ENCODE results near the gene STEAP3. TPM values are rescaled to one million over a fixed set of nuclear protein-coding genes. Genes with fewer than 3 reads are reported as not detected.

STEAP3 gene
- polyA plus RNA-seq, 1 donor from 2014 or later = 1.2 TPM

GRCh38 chr2:119253760-119254600 is 30.3 kb downstream of the STEAP3 start:
- H3K36me3 Mint-ChIP-seq = peaks cover 7% of the 10 kb centered on the region
- no peak overlapping the region for H3K27ac Mint-ChIP-seq

GRCh38 chr2:119254601-119255080 is 31.0 kb downstream of the STEAP3 start:
- no peaks in the 10 kb centered on the region for H3K4me1 Mint-ChIP-seq
- no peak overlapping the region for H3K27ac Mint-ChIP-seq
- H3K4me3 Mint-ChIP-seq = peak overlapping the region in 1 of 4 donors; percentile 28
- H3K9me3 Mint-ChIP-seq = no peaks in the 10 kb centered on the region
- peaks cover 7% of the 10 kb centered on the region for H3K36me3 Mint-ChIP-seq
- no peaks in the 10 kb centered on the region for H3K27me3 Mint-ChIP-seq

More at GRCh38 chr2:119253760-119254600, 30.3 kb downstream of the STEAP3 start:
- peak overlapping the region in 1 of 4 donors; percentile 43 for H3K4me3 Mint-ChIP-seq
- H3K27me3 Mint-ChIP-seq = no peaks in the 10 kb centered on the region
- H3K4me1 Mint-ChIP-seq = no peaks in the 10 kb centered on the region
- no peaks in the 10 kb centered on the region for H3K9me3 Mint-ChIP-seq

- H3K4me1 Mint-ChIP-seq = no peaks in the 10 kb centered on the region
- H3K4me3 Mint-ChIP-seq = no peak overlapping the region
- no peaks in the 10 kb centered on the region for H3K27me3 Mint-ChIP-seq
- no peak overlapping the region for H3K27ac Mint-ChIP-seq
- H3K36me3 Mint-ChIP-seq = peaks cover 7% of the 10 kb centered on the region
- H3K9me3 Mint-ChIP-seq = no peaks in the 10 kb centered on the region
Observed at GRCh38 chr2:119255760-119256581, 32.3 kb downstream of the STEAP3 start.

GRCh38 chr2:119256582-119256921 is 32.9 kb downstream of the STEAP3 start:
- no peak overlapping the region for H3K4me3 Mint-ChIP-seq
- H3K27ac Mint-ChIP-seq = no peak overlapping the region
- peaks cover 7% of the 10 kb centered on the region for H3K36me3 Mint-ChIP-seq
- no peaks in the 10 kb centered on the region for H3K9me3 Mint-ChIP-seq
- H3K27me3 Mint-ChIP-seq = no peaks in the 10 kb centered on the region
- no peaks in the 10 kb centered on the region for H3K4me1 Mint-ChIP-seq

- Mint-ChIP-seq H3K9me3 (no peaks in the 10 kb centered on the region), H3K27me3 (no peaks in the 10 kb centered on the region), H3K36me3 (peaks cover 7% of the 10 kb centered on the region), H3K4me3 (no peak overlapping the region), H3K27ac (no peak overlapping the region), H3K4me1 (no peaks in the 10 kb centered on the region)
Observed at GRCh38 chr2:119257198-119257597, 33.6 kb downstream of the STEAP3 start.

- H3K27ac Mint-ChIP-seq = no peak overlapping the region
- peaks cover 10% of the 10 kb centered on the region for H3K36me3 Mint-ChIP-seq
- no peaks in the 10 kb centered on the region for H3K9me3 Mint-ChIP-seq
- H3K27me3 Mint-ChIP-seq = no peaks in the 10 kb centered on the region
- H3K4me3 Mint-ChIP-seq = no peak overlapping the region
- no peaks in the 10 kb centered on the region for H3K4me1 Mint-ChIP-seq
Observed at GRCh38 chr2:119259296-119259860, 35.7 kb downstream of the STEAP3 start.

- H3K9me3 Mint-ChIP-seq = no peaks in the 10 kb centered on the region
- no peak overlapping the region for H3K4me3 Mint-ChIP-seq
- no peak overlapping the region for H3K27ac Mint-ChIP-seq
- no peaks in the 10 kb centered on the region for H3K27me3 Mint-ChIP-seq
- H3K4me1 Mint-ChIP-seq = no peaks in the 10 kb centered on the region
- H3K36me3 Mint-ChIP-seq = peaks cover 9% of the 10 kb centered on the region
Observed at GRCh38 chr2:119260646-119261492, 37.2 kb downstream of the STEAP3 start.

- Mint-ChIP-seq H3K27ac (no peak overlapping the region), H3K27me3 (peaks cover 2% of the 10 kb centered on the region), H3K9me3 (no peaks in the 10 kb centered on the region), H3K36me3 (peaks cover 9% of the 10 kb centered on the region), H3K4me3 (no peak overlapping the region), H3K4me1 (no peaks in the 10 kb centered on the region)
Observed at GRCh38 chr2:119261493-119262225, 38.0 kb downstream of the STEAP3 start.

GRCh38 chr2:119263025-119263424 is 39.4 kb downstream of the STEAP3 start:
- H3K4me3 Mint-ChIP-seq = no peak overlapping the region
- H3K27me3 Mint-ChIP-seq = peaks cover 2% of the 10 kb centered on the region
- H3K36me3 Mint-ChIP-seq = peaks cover 9% of the 10 kb centered on the region
- H3K27ac Mint-ChIP-seq = no peak overlapping the region
- no peaks in the 10 kb centered on the region for H3K4me1 Mint-ChIP-seq
- H3K9me3 Mint-ChIP-seq = no peaks in the 10 kb centered on the region

- Mint-ChIP-seq H3K9me3 (no peaks in the 10 kb centered on the region), H3K4me1 (no peaks in the 10 kb centered on the region), H3K27ac (no peak overlapping the region), H3K4me3 (no peak overlapping the region), H3K27me3 (peaks cover 2% of the 10 kb centered on the region), H3K36me3 (peaks cover 7% of the 10 kb centered on the region)
Observed at GRCh38 chr2:119263656-119264055, 40.0 kb downstream of the STEAP3 start.

- Mint-ChIP-seq H3K4me3 (no peak overlapping the region), H3K27me3 (peaks cover 2% of the 10 kb centered on the region), H3K4me1 (no peaks in the 10 kb centered on the region), H3K36me3 (peaks cover 11% of the 10 kb centered on the region), H3K27ac (no peak overlapping the region), H3K9me3 (peaks cover 0 to 3% (median 0%) of the 10 kb centered on the region in 3 donors)
Observed at GRCh38 chr2:119264781-119265692, 41.4 kb downstream of the STEAP3 start.

- peaks cover 12% of the 10 kb centered on the region for H3K36me3 Mint-ChIP-seq
- no peak overlapping the region for H3K4me3 Mint-ChIP-seq
- no peak overlapping the region for H3K27ac Mint-ChIP-seq
- peaks cover 0 to 3% (median 2%) of the 10 kb centered on the region in 3 donors for H3K9me3 Mint-ChIP-seq
- peaks cover 2% of the 10 kb centered on the region for H3K27me3 Mint-ChIP-seq
- no peaks in the 10 kb centered on the region for H3K4me1 Mint-ChIP-seq
Observed at GRCh38 chr2:119265693-119266066, 42.0 kb downstream of the STEAP3 start.

- H3K36me3 Mint-ChIP-seq = peaks cover 12% of the 10 kb centered on the region
- H3K4me1 Mint-ChIP-seq = no peaks in the 10 kb centered on the region
- H3K27me3 Mint-ChIP-seq = peaks cover 2% of the 10 kb centered on the region
- no peak overlapping the region for H3K27ac Mint-ChIP-seq
- no peak overlapping the region for H3K4me3 Mint-ChIP-seq
- H3K9me3 Mint-ChIP-seq = peaks cover 0 to 3% (median 3%) of the 10 kb centered on the region in 3 donors
Observed at GRCh38 chr2:119266091-119266589, 42.5 kb downstream of the STEAP3 start.

Measured in IgD-negative memory B cell (primary cell).